Left lung (tissue), 10 donors: ENCODE data around the gene CHRNB4. TPM values are rescaled to one million over a fixed set of nuclear protein-coding genes. Genes with fewer than 3 reads are reported as not detected.

ENCODE experiments used
- ATAC-seq: fragments of 200-7000 bp; cut with Tn5 transposase; one replicate; pipeline ENCODE4 v1.9.1; 2020; ENCODE audit warnings: moderate library complexity
- DNase-seq, 4 donors: peaks; one replicate each; pipeline ENCODE4 v3.0.0-alpha.2; 2013 to 2020
- H3K27ac ChIP-seq, 2 donors: fragments of 200-600 bp; sonication (generic) in 1 of 2; one replicate each; pipeline versions ENCODE4 v1.5.0 to v1.8.0; 2020 to 2021
- H3K27me3 ChIP-seq, 2 donors: fragments of 200-600 bp; sonication (generic) in 1 of 2; one replicate each; pipeline versions ENCODE4 v1.5.0 to v1.8.0; 2020 to 2021
- H3K36me3 ChIP-seq, 2 donors: fragments of 200-600 bp; sonication (generic) in 1 of 2; one replicate each; pipeline versions ENCODE4 v1.5.0 to v1.8.0; 2020 to 2021
- H3K4me1 ChIP-seq, 2 donors: fragments of 200-600 bp; one replicate each; pipeline ENCODE4 v1.8.0; 2021
- H3K4me3 ChIP-seq, 2 donors: fragments of 200-600 bp; sonication (generic) in 1 of 2; one replicate each; pipeline versions ENCODE4 v1.5.0 to v1.8.0; 2020 to 2021; ENCODE audit warnings: mild to moderate bottlenecking in 1 of 2
- H3K9me3 ChIP-seq, 2 donors: fragments of 200-600 bp; sonication (generic) in 1 of 2; one replicate each; pipeline versions ENCODE4 v1.5.0 to v1.8.0; 2020 to 2021
- intact Hi-C, 2 donors: fragments of 100-400 bp; cut with DNase I; formaldehyde crosslinking; loops; one replicate each; pipeline versions ENCODE4 v1.11.2 to v1.14.2; 2022
- polyA plus RNA-seq, 6 donors: library from polyadenylated mRNA; unstranded; fragments of 120-200 nt; gene quantifications; one replicate each; pipeline ENCODE4 v1.2.1, GENCODE V29; 2013; ENCODE audit not compliant: insufficient read length in 6 of 6
- total RNA-seq, 2 donors: library from RNA; stranded (reverse); fragmentation: NEBNext Ultra II Directional; extraction: Animal tissue kit (Norgen Biotek cat#: 25700); gene quantifications; one replicate each; pipeline ENCODE4 v1.2.1, GENCODE V29; 2021
- TF ChIP-seq, protein P1 (sequence below), 2 donors: fragments of 200-600 bp; sonication (generic) in 1 of 2; IDR thresholded peaks; one replicate each; pipeline versions ENCODE4 v1.5.0 to v1.8.0; 2021; ENCODE audit warnings: antibody characterized with exemption in 2 of 2
- donor health status: DM: no; HTN: yes; CAD: no.
- donor health status: DM: no; HTN: no; CAD: no.

The CHRNB4 gene
- total and polyA plus RNA-seq, 8 donors, result 0.24 to 0.40 (median 0.30) TPM; not detected in 2

DNA sequence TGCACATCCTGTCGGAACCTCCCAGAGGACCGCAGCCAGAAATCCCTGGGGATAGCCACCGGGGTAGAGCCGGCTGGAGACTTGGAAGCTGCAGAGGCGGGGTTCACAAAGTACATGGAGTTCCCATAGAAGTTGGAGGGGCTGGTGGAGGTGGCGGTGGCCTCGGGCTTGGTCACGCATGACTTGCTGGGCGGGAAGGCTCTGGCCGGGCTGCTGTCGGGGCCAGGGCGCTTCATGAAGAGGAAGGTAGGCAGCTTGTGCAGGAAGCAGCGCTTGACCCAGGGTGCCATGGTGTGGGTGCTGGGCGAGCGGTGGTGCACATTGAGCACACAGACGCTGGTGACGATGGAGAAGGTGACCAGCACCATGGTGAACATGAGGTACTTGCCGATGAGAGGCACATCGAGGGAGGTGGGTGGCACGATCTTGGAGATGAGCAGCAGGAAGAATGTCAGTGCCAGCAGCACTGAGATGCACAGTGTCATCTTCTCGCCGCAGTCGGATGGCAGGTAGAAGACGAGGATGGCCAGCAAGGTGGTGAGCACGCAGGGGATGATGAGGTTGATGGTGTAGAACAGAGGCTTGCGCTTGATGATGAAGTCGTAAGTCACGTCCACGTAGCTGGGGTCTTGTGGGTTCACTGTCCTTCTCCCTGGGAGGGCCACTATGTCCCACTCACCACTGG lies 11.8 kb downstream of the CHRNB4 start:
- Histone ChIP-seq H3K36me3 (no peaks in the 10 kb centered on the region), H3K27ac (no peak overlapping the region), H3K4me1 (no peaks in the 10 kb centered on the region), H3K9me3 (peaks cover 0 to 14% of the 10 kb centered on the region in 2 donors), H3K27me3 (peaks cover 0 to 34% of the 10 kb centered on the region in 2 donors), H3K4me3 (no peak overlapping the region)
- ATAC-seq (no peak), DNase-seq (no peak)
- intact Hi-C loops, result no loop called here
- TF ChIP-seq, protein P1, sequence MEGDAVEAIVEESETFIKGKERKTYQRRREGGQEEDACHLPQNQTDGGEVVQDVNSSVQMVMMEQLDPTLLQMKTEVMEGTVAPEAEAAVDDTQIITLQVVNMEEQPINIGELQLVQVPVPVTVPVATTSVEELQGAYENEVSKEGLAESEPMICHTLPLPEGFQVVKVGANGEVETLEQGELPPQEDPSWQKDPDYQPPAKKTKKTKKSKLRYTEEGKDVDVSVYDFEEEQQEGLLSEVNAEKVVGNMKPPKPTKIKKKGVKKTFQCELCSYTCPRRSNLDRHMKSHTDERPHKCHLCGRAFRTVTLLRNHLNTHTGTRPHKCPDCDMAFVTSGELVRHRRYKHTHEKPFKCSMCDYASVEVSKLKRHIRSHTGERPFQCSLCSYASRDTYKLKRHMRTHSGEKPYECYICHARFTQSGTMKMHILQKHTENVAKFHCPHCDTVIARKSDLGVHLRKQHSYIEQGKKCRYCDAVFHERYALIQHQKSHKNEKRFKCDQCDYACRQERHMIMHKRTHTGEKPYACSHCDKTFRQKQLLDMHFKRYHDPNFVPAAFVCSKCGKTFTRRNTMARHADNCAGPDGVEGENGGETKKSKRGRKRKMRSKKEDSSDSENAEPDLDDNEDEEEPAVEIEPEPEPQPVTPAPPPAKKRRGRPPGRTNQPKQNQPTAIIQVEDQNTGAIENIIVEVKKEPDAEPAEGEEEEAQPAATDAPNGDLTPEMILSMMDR (IDR thresholded peaks at IDR 0.05), result no peak

DNA sequence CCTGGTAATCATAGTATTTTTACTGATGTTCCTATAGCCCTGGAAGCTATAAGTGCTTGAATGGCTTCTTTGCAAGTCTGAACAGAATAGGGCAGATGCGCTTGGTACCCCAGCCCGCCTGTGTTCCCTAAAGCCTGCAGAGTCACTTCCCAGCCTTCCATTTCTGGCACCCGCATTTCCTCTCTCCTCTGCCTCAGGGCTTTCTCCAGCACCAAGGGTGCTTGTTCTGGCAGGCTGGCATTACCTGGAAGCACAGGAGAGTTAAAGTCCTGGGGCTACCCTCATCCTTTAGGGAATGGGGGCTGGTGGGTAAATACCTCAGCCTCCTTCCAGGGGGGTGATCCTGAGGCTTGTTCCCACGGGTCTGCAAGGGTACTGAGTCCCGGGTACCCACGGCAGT lies 12.8 kb downstream of the CHRNB4 start:
- no peak overlapping the region for H3K4me3 ChIP-seq
- intact Hi-C loops, result no loop called here
- H3K27me3 ChIP-seq, result peaks cover 0 to 43% of the 10 kb centered on the region in 2 donors
- H3K36me3 ChIP-seq, result no peaks in the 10 kb centered on the region
- H3K4me1 ChIP-seq, result no peaks in the 10 kb centered on the region
- TF ChIP-seq, protein P1 (IDR thresholded peaks at IDR 0.05), result no peak
- no peak for DNase-seq
- ATAC-seq, result no peak
- H3K27ac ChIP-seq, result no peak overlapping the region
- H3K9me3 ChIP-seq, result peaks cover 0 to 5% of the 10 kb centered on the region in 2 donors

DNA sequence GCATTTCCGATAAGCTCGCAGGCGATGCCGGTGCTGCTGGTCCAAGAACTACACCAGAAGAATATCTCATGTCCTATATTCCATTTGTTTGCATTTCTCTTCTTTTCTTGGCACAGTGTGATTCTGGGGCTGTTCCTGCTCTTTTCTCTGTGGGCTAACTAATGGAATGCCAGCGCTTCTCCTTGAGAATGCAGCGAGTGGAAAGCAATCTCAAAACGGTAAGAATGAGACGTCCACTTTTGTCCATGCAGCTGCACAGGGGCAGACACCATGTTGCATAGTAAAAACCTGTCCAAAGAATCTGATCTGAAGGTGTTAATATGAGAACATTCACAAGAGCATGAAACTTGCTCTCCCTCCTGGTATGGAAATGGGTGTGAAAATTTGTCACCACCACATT lies 13.7 kb downstream of the CHRNB4 start:
- TF ChIP-seq, protein P1 (IDR thresholded peaks at IDR 0.05), result no peak
- Histone ChIP-seq H3K9me3 (no peaks in the 10 kb centered on the region), H3K4me1 (no peaks in the 10 kb centered on the region), H3K36me3 (no peaks in the 10 kb centered on the region), H3K27me3 (peaks cover 7 to 52% of the 10 kb centered on the region in 2 donors), H3K27ac (no peak overlapping the region), H3K4me3 (no peak overlapping the region)
- intact Hi-C loops, result no loop called here
- DNase-seq (no peak), ATAC-seq (no peak)

DNA sequence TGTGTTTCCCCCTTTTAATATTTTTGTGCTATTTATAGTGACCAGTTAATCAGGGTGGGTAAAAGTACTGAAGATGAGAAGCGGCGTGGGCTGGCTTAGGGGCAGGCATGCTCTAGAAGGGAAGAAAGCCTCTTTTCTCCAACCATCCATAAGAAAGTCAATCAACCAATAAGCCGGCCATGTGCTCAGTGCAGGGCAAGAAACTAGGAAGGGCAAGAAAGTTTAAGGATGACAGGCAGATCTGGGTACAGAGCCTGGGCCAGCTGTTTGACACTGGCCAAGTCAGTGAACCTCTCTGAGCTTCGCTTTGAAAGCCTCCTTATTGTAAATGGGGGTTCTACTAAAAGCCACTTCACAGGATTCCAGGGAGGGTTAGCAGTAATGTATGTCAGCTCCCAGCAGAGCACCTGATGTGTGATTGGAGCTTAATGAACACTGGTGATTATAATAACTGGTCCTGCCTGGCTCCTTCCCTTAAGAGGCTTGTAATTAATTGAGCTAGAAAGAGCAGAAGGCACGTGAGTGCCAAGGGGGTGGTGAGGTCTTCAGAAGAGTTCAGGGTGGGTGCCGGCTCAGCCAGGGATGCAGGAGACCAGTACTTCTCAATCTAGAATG lies 14.5 kb downstream of the CHRNB4 start:
- Histone ChIP-seq H3K36me3 (no peaks in the 10 kb centered on the region), H3K27me3 (peaks cover 16 to 61% of the 10 kb centered on the region in 2 donors)
- intact Hi-C loops, result no loop called here

More for the DNA sequence above, 14.5 kb downstream of the CHRNB4 start:
- DNase-seq (no peak), ATAC-seq (no peak)
- TF ChIP-seq, protein P1 (IDR thresholded peaks at IDR 0.05), result no peak
- no peak overlapping the region for H3K27ac ChIP-seq
- no peaks in the 10 kb centered on the region for H3K4me1 ChIP-seq
- H3K4me3 ChIP-seq, result no peak overlapping the region
- H3K9me3 ChIP-seq, result no peaks in the 10 kb centered on the region
